ENCODE measurements around the gene NOG. TPM values are rescaled to one million over a fixed set of nuclear protein-coding genes. Genes with fewer than 3 reads are reported as not detected.

NOG gene
- total RNA-seq, 1 donor from 2014 or later, result 32.8 TPM

- TF ChIP-seq CTCF (IDR thresholded peaks at IDR 0.05; ENCODE audit: insufficient read depth, low read length, poor library complexity, severe bottlenecking), result no peak
- no peaks in the 10 kb centered on the region for H3K36me3 ChIP-seq (ENCODE audit: control insufficient read depth, insufficient read depth, low read length)
- H3K27me3 ChIP-seq (ENCODE audit: control insufficient read depth, insufficient read depth, low read length), result no peaks in the 10 kb centered on the region
- H3K4me3 ChIP-seq (ENCODE audit: low read depth, low read length), result no peak overlapping the region
- DNase-seq (ENCODE audit: low read depth), result no peak
Measured at GRCh38 chr17:56603486-56604238, 10.2 kb downstream of the NOG start.

- TF ChIP-seq CTCF (IDR thresholded peaks at IDR 0.05; ENCODE audit: insufficient read depth, low read length, poor library complexity, severe bottlenecking), result no peak
- no peaks in the 10 kb centered on the region for H3K36me3 ChIP-seq (ENCODE audit: control insufficient read depth, insufficient read depth, low read length)
- no peak overlapping the region for H3K4me3 ChIP-seq (ENCODE audit: low read depth, low read length)
- no peaks in the 10 kb centered on the region for H3K27me3 ChIP-seq (ENCODE audit: control insufficient read depth, insufficient read depth, low read length)
- no peak for DNase-seq (ENCODE audit: low read depth)
Measured at GRCh38 chr17:56604691-56605290, 11.3 kb downstream of the NOG start.

- H3K4me3 ChIP-seq (ENCODE audit: low read depth, low read length), result no peak overlapping the region
- no peak for TF ChIP-seq CTCF (IDR thresholded peaks at IDR 0.05; ENCODE audit: insufficient read depth, low read length, poor library complexity, severe bottlenecking)
- no peak for DNase-seq (ENCODE audit: low read depth)
- no peaks in the 10 kb centered on the region for H3K27me3 ChIP-seq (ENCODE audit: control insufficient read depth, insufficient read depth, low read length)
- no peaks in the 10 kb centered on the region for H3K36me3 ChIP-seq (ENCODE audit: control insufficient read depth, insufficient read depth, low read length)
Measured at GRCh38 chr17:56608944-56609343, 15.4 kb downstream of the NOG start.

- H3K27me3 ChIP-seq (ENCODE audit: control insufficient read depth, insufficient read depth, low read length), result no peaks in the 10 kb centered on the region
- no peak overlapping the region for H3K4me3 ChIP-seq (ENCODE audit: low read depth, low read length)
- TF ChIP-seq CTCF (IDR thresholded peaks at IDR 0.05; ENCODE audit: insufficient read depth, low read length, poor library complexity, severe bottlenecking), result no peak
- no peak for DNase-seq (ENCODE audit: low read depth)
- no peaks in the 10 kb centered on the region for H3K36me3 ChIP-seq (ENCODE audit: control insufficient read depth, insufficient read depth, low read length)
Measured at GRCh38 chr17:56610321-56610720, 16.8 kb downstream of the NOG start.

- TF ChIP-seq CTCF (IDR thresholded peaks at IDR 0.05; ENCODE audit: insufficient read depth, low read length, poor library complexity, severe bottlenecking), result no peak
- no peak for DNase-seq (ENCODE audit: low read depth)
- Histone ChIP-seq H3K4me3 (ENCODE audit: low read depth, low read length) (no peak overlapping the region), H3K27me3 (ENCODE audit: control insufficient read depth, insufficient read depth, low read length) (no peaks in the 10 kb centered on the region), H3K36me3 (ENCODE audit: control insufficient read depth, insufficient read depth, low read length) (no peaks in the 10 kb centered on the region)
Measured at GRCh38 chr17:56613131-56613530, 19.6 kb downstream of the NOG start.
